ENCODE results near the gene MGMT.

- TF ChIP-seq CTCF (IDR thresholded peaks at IDR 0.05): no peak
- TF ChIP-seq POLR2AphosphoS5 (IDR thresholded peaks at IDR 0.05): no peak
Measured at GRCh38 chr10:129799942-129800341, 332.9 kb downstream of the MGMT start.
